Right cardiac atrium (tissue), 5 donors: ENCODE data around the gene PLCB3. TPM values are rescaled to one million over a fixed set of nuclear protein-coding genes. Genes with fewer than 3 reads are reported as not detected.

Source experiments
- ATAC-seq, 2 donors: fragments of 200-7000 bp; cut with Tn5 transposase; one replicate each; pipeline versions ENCODE4 v1.8.0 to v1.9.1; 2020; ENCODE audit warnings: moderate library complexity in 2 of 2, mild to moderate bottlenecking in 1 of 2
- DNase-seq, 3 donors: peaks; one replicate each; pipeline ENCODE4 v3.0.0-alpha.2; 2020
- H3K27ac ChIP-seq: one replicate; pipeline ENCODE4 v1.5.1; 2013; ENCODE audit warnings: mild to moderate bottlenecking, low read length, control low read depth, moderate library complexity
- H3K27me3 ChIP-seq: one replicate; pipeline ENCODE4 v1.6.1; 2013; ENCODE audit not compliant: control insufficient read depth, insufficient read depth
- H3K4me1 ChIP-seq: one replicate; pipeline ENCODE4 v1.6.1; 2013; ENCODE audit warnings: low read length; ENCODE audit not compliant: control insufficient read depth, insufficient read depth
- H3K4me3 ChIP-seq: one replicate; pipeline ENCODE4 v1.5.1; 2013; ENCODE audit warnings: low read length, control low read depth
- H3K9me3 ChIP-seq: one replicate; pipeline ENCODE4 v1.6.1; 2013; ENCODE audit warnings: low read length; ENCODE audit not compliant: control insufficient read depth
- WGBS: extraction: QIAGEN DNeasy Blood & Tissue Kit; methylation state at CpG from one replicate; pipeline ENCODE4 v1.1.7; 2013; 5-methylcytosine and 5-hydroxymethylcytosine counted together
- intact Hi-C, 4 donors: fragments of 100-400 bp; cut with DNase I; formaldehyde crosslinking; loops; one replicate each; pipeline versions ENCODE4 v1.11.0 to v1.14.0; 2022 to 2023
- polyA plus RNA-seq: library from polyadenylated mRNA; stranded (reverse); fragments of 200-250 nt; gene quantifications from one replicate; pipeline ENCODE4 v1.2.3, GENCODE V29; 2013
- total RNA-seq, 4 donors: library from RNA; stranded (reverse); fragmentation: NEBNext Ultra II Directional; extraction: Animal tissue kit (Norgen Biotek cat#: 25700); gene quantifications; one replicate each; pipeline ENCODE4 v1.2.1, GENCODE V29; 2021
- donor health status: healthy with polysubstance abuse.
- donor health status: DM: no; HTN: yes; CAD: no.
- donor health status: DM: no; HTN: no; CAD: no.
- donor health status: DM: no; HTN: yes; CAD: no; lungs with severe emphysema.
- donor health status: DM: yes; HTN: yes; CAD: no.

Gene PLCB3
- total and polyA plus RNA-seq, 5 donors = 7.9 to 14.2 (median 13.6) TPM

DNA sequence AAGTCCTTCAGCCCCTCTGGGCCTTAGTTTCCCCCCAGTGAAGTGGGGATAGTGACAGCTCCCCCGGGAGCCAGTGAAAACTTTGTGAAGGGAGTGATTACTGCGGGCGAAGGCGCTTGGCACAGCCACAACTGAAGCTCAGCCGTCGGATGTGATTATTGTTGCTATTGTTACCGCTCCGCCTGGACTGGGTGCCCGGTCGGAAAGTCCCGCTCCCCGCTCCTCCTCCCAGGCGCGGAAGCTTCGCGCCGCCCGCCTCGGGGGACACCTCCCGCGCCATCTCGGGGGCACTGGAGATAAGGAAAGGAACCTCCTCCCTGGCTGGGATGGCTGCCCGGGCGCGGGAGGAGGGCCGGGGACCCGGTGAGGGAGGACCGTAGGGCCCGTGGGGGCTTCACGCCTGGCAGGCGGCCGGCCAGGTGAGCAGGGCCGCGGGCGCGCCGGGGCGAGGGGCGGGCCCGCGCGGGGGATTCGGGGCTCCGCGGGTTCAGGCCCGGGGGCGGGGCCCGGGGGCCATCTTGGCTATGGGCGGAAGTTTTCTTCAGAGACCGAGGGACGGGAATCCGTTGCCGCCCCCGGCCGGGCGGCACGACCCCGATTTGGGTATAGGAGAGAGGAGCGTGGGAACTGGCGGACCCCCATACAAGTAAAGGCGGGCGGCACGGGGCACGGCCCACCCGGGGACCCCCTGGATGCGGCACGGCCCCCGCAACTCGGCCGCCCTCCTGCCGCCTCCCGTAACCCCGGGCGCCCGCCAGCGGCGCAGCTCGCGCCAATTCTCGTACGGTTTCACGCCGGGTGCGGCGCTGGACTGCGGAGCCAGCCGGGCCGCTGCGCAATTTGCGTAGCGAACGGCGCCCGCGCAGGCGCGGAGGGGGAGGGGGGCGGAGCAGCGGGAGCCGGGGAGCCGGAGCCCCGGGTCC, 33.9 kb downstream of the PLCB3 start, which contains the start of gene GPR137:
TSS of gene GPR137 (plus strand) at position 887 of the 923 bp plus-strand sequence. CDS start 677 bp downstream, outside the sequence.
- ATAC-seq (peak; percentile 73), DNase-seq (peak; percentile 87 to 95 (median 95))
- Histone ChIP-seq H3K9me3 (no peaks in the 10 kb centered on the region), H3K4me1 (peaks cover 7% of the 10 kb centered on the region), H3K27me3 (no peaks in the 10 kb centered on the region), H3K4me3 (peak within 1 kb of the TSS; percentile 84), H3K27ac (peak within 1 kb of the TSS; percentile 84)
- under 1% methylated on average over 102 of the region's 102 CpGs for WGBS
- intact Hi-C loops = no loop called here

DNA sequence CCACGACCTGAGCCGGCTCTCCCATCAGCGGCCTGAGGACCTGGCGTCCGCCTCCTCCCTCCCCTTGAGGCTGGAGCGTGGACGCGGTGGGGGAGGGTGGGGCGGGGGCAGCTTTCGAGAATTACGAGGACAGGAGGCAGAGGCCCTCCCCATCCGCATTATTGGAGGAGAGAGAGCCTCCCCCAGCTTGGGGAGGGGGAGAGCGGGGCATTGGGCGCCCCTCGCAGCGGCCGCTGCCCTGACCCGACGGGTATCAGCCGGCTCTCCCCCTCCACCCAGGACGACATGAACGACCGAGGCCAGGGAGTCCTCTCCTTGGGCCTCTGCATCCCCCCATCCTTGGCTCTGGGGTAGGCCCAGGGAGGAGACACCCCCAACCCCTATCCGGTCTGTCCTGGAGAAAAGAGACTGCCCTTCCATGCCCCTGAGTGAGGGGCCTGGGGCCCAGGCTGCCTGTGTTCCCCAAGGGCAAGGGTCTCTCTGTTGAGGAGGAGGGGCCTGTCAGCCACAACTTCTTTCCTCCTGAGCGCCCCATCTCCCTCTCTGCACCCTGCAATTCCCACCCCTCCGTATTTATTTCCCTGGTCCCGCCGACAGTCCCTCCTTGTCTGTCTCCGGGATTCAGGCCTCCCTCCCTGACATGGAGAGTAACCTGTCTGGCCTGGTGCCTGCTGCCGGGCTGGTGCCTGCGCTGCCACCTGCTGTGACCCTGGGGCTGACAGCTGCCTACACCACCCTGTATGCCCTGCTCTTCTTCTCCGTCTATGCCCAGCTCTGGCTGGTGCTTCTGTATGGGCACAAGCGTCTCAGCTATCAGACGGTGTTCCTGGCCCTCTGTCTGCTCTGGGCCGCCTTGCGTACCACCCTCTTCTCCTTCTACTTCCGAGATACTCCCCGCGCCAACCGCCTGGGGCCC, 34.8 kb downstream of the PLCB3 start:
- intact Hi-C loops = no loop called here
- Histone ChIP-seq H3K4me1 (peaks cover 7% of the 10 kb centered on the region), H3K4me3 (peak overlapping the region; percentile 84), H3K27ac (peak overlapping the region; percentile 37), H3K9me3 (no peaks in the 10 kb centered on the region), H3K27me3 (no peaks in the 10 kb centered on the region)
- DNase-seq = no peak
- WGBS = 26% methylated on average over 40 of the region's 40 CpGs
- ATAC-seq = no peak

- H3K27ac ChIP-seq = no peak overlapping the region
These were observed 35.5 kb downstream of the PLCB3 start for GRCh38 chr11:64286801-64287159.

GRCh38 chr11:64287676-64288352, 36.5 kb downstream of the PLCB3 start:
- Histone ChIP-seq H3K27me3 (no peaks in the 10 kb centered on the region), H3K4me1 (peaks cover 8% of the 10 kb centered on the region), H3K27ac (no peak overlapping the region), H3K9me3 (no peaks in the 10 kb centered on the region), H3K4me3 (no peak overlapping the region)
- ATAC-seq (no peak), DNase-seq (no peak)
- WGBS = 95% methylated on average over 33 of the region's 33 CpGs
- intact Hi-C loops = no loop called here

More at GRCh38 chr11:64286801-64287159, 35.5 kb downstream of the PLCB3 start:
- WGBS = 90% methylated on average over 9 of the region's 9 CpGs
- no peak for ATAC-seq
- H3K4me1 ChIP-seq = peaks cover 8% of the 10 kb centered on the region
- no peak overlapping the region for H3K4me3 ChIP-seq
- H3K9me3 ChIP-seq = no peaks in the 10 kb centered on the region
- no peaks in the 10 kb centered on the region for H3K27me3 ChIP-seq
- intact Hi-C loops = no loop called here
- DNase-seq = no peak

DNA sequence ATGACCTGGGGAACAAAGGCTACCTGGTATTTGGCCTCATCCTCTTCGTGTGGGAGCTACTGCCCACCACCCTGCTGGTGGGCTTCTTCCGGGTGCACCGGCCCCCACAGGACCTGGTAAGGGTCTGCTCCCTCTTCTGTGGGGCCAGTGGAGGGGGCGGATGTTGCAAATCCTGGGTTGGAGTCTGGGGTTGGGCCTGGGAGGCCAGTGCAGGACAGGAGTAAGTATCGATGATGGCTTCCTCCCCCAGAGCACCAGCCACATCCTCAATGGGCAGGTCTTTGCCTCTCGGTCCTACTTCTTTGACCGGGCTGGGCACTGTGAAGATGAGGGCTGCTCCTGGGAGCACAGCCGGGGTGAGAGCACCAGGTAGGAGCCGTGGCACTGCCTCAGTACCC, 37.0 kb downstream of the PLCB3 start:
- no peak for DNase-seq

DNA sequence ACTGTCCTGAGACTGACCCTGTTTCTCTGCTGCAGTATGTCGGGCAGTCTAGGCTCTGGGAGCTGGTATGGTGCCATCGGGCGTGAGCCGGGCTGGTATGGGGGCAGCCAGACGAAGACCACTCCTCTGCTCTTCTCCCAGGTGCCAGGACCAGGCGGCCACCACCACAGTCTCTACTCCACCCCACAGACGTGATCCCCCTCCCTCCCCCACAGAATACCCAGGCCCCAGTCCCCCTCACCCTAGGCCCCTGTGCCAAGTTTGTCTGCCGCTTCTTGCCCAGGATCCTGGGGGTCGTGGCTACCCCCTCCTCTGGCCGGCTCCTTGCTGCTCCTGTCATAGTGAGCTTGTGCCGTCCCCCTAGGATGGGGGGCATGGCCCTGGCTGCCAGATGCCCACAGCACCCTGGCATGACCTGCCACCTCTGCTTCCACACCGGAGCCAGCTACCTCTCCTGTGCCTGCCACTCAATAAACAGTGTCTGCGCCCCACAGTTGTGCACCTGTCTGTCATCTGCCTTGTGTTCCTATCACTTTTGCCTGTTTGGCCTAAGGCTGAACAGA, 37.8 kb downstream of the PLCB3 start:
- DNase-seq (no peak), ATAC-seq (no peak)
- Histone ChIP-seq H3K4me1 (peaks cover 5% of the 10 kb centered on the region), H3K4me3 (no peak overlapping the region), H3K9me3 (no peaks in the 10 kb centered on the region), H3K27ac (no peak overlapping the region), H3K27me3 (no peaks in the 10 kb centered on the region)
- intact Hi-C loops = no loop called here
- 95% methylated on average over 13 of the region's 13 CpGs for whole genome bisulfite sequencing

More for the DNA sequence above, 37.0 kb downstream of the PLCB3 start:
- intact Hi-C loops = no loop called here
- no peak for ATAC-seq
- no peaks in the 10 kb centered on the region for H3K9me3 ChIP-seq
- H3K4me3 ChIP-seq = no peak overlapping the region
- peaks cover 8% of the 10 kb centered on the region for H3K4me1 ChIP-seq
- no peaks in the 10 kb centered on the region for H3K27me3 ChIP-seq
- H3K27ac ChIP-seq = no peak overlapping the region
- 94% methylated on average over 9 of the region's 9 CpGs for WGBS

GRCh38 chr11:64290352-64291261, 39.3 kb downstream of the PLCB3 start:
- H3K9me3 ChIP-seq = no peaks in the 10 kb centered on the region
- DNase-seq (no peak), ATAC-seq (no peak)
- peaks cover 5% of the 10 kb centered on the region for H3K4me1 ChIP-seq
- 47% methylated on average over 10 of the region's 10 CpGs for WGBS
- H3K27me3 ChIP-seq = no peaks in the 10 kb centered on the region
- no peak overlapping the region for H3K27ac ChIP-seq
- H3K4me3 ChIP-seq = no peak overlapping the region
- intact Hi-C loops = no loop called here

DNA sequence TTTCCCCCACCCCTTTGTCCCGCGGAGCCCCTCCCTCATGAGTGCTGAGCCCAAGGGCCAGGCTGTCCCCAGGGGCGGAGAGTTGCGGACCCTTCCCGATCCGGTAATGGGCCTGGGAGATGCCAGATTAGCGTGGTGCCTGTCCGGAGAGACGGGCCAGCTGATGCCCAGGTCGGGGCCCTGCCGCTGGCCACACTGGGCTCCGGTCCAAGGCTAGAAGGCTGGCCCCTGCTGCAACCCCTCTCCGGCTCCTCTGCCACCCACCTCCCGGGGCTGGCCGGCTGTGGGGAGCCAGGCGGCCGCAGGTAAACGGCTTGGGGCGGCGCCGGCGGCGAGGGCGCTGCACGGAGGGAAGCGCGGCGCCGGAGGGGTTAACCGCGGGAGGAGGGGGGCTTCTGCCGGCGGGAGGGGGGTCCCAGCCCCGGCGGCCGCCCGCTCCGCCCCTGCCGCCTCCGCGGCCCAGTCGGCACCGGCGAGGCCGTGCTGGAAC, 40.0 kb downstream of the PLCB3 start, which contains the start of gene KCNK4:
TSS of gene KCNK4 (plus strand) at position 41 of the 490 bp plus-strand sequence. CDS start 1,717 bp downstream, outside the sequence.
- no peak for DNase-seq
- H3K4me3 ChIP-seq = peak within 1 kb of the TSS; percentile 39
- H3K27ac ChIP-seq = no peak within 1 kb of the TSS
- WGBS = 3% methylated on average over 45 of the region's 45 CpGs
- H3K27me3 ChIP-seq = no peaks in the 10 kb centered on the region
- H3K4me1 ChIP-seq = peaks cover 5% of the 10 kb centered on the region
- H3K9me3 ChIP-seq = no peaks in the 10 kb centered on the region
- intact Hi-C loops = no loop called here
- ATAC-seq = no peak

- H3K4me3 ChIP-seq = peak overlapping the region; percentile 39
- no peaks in the 10 kb centered on the region for H3K9me3 ChIP-seq
- peaks cover 3% of the 10 kb centered on the region for H3K4me1 ChIP-seq
- WGBS = under 1% methylated on average over 96 of the region's 96 CpGs
- DNase-seq (no peak), ATAC-seq (no peak)
- intact Hi-C loops = no loop called here
- no peak overlapping the region for H3K27ac ChIP-seq
- no peaks in the 10 kb centered on the region for H3K27me3 ChIP-seq
These were observed 40.6 kb downstream of the PLCB3 start for GRCh38 chr11:64291752-64292459.
